AG08396 (cell line): ENCODE results near the gene PDZD2.
"Not testable (repeated sequence)": the region's sequence is repeated elsewhere in the genome, so short reads cannot be mapped to it uniquely, and the experiment has no call there.

Source experiments
- DNase-seq: peaks from one replicate; pipeline ENCODE4 v3.0.0; 2012; ENCODE audit warnings: low spot score, mixed read lengths

PDZD2 gene

DNA sequence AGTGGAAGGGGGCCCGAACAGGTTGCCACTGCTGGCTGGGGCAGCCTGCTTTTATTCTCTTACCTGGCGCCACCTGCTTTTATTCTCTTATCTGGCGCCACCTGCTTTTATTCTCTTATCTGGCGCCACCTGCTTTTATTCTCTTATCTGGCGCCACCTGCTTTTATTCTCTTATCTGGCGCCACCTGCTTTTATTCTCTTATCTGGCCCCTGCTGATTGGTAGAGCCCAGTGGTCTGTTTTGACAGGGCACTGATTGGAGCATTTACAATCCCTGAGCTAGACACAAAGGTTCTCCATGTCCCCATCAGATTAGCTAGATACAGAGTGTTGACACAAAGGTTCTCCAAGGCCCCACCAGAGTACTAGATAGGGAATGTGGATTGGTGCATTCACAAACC lies 52.5 kb downstream of the PDZD2 start:
- not testable (repeated sequence) for DNase-seq

DNA sequence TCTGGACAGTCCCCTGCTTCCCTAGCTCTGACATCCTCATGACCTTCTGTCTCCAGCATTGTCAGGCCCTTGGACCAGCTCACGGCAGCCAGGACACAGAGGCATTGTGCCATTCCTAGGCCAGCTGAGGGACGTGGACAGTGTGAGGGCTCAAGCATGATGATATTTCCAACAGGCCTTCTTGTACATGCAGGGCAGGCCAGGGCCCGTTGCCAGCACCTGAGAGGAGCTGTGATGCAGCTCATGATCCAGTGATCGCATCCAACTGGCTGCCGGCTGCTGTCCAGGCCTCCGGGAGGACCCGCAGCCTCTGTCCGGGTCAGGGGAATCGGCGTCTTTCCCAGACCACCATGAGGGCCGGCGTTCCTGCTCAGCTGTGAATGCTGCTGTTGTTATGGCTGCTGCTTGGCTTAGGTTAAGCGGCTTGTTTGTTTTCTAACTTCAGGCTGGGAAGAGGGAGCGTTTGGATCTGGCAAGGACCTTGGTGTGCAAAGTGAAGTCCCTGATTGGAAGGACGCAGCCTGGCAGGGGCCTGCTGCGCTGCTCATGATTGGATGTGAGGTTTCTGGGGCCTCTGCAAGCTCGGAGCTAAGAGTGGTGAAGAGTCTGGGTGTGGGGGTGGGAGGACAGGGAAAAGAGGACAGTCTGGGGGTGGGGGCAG lies 53.8 kb downstream of the PDZD2 start:
- DNase-seq, result no peak

DNA sequence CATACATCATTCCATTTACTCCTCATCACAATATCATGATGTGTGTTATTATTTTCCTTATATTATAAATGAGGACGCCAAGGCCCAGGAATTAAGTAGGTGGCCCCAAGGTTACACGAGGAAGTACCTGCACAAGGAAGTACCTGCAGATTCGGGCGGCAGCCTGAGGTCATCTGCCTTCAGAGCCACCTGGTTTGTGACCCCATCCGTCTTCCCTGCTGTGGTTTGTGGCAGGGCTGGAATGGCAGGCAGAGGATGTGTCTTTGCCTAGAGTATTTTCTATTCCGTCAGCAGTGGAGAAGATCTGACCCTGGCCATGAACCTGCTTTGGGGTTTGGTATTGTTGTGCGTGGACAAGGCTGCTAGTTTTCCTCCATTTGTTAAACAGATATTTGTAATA lies 59.7 kb downstream of the PDZD2 start:
- DNase-seq, result no peak

DNA sequence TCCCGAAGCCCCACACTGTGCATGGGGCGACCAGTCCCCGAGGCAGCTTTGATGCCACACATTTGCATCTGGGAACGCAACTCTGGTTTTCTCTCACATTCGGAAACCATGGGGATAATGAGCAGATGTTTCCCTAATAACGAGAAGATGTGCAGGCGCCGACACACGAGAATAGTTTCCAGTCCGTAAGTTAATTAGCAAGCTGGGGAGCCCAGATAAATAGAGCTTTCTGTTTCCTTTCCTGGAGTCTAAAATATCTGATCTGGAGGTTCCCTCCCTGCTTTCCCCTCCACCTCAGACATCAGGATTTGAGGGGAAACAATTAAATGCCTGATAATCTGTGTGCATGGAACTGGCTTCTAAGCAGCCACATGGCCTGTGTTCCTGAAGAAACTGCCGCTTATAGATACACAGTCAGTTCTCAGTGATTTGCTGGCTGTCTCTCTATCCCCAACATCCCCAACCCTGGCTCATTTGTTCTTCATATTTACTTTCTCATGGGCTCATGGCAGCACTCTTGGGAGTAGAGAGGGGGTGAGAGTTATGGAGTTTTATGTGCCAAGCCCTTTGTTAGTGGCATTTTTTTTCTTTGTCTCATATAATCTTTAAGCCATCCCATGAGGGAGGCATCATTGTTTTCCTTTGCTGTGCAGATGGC lies 62.8 kb downstream of the PDZD2 start:
- DNase-seq, result no peak

DNA sequence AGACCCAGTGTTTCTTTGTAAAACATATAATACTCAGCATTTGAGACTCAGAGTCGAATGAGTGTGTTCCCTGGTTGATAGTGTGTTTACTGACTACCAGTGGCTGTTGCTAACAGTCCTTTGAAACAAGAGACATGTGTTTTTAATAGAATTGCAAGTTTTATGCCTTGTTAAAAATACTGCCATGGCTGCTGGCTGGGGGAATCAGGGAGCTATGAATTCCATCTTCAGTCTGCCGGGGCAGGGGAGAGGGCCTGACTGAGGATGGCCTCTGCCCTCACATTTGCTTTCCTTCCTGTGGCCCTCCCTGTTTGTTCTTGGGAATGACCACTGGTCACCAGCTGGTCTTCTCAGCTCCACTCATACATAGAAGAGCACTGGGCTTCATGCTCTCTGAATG lies 63.8 kb downstream of the PDZD2 start:
- DNase-seq, result no peak

DNA sequence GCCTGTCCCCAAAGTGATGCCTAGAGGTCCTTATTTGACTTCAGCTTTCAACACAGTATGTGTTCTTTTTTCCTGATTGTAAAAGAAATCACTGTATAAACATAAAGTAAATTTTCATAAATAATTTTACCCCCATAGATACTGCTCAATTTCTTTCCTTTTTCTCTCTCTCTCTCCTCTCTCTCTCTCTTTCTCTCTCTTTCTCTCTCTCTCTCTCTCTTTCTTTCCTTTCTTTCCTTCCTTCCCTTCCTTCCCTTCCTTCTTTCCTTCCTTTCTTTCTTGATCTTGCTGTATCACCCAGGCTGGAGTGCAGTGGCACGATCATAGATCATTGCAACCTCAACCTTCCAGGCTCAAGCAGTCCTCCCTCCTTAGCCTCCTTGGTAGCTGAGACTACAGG lies 64.8 kb downstream of the PDZD2 start:
- no peak for DNase-seq

DNA sequence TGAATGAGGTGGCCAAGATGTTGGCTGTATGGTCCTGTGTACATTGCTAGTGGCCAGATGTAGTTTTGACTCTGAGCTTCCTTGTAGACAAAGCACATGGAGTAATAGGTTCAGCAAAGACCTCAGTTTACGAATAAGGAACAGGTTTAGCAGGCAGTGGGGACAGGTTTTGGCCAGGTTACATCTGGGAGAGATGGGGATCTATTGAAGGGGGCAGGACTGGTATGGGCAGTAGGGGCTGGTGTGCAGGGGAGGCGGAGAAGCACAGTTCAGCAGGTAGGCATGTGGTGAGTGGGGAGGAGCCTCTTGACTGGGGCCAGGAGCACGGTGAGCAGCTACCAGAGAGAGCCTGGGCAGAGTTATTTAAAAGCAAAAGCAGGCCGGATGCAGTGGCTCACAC lies 67.3 kb downstream of the PDZD2 start:
- no peak for DNase-seq

DNA sequence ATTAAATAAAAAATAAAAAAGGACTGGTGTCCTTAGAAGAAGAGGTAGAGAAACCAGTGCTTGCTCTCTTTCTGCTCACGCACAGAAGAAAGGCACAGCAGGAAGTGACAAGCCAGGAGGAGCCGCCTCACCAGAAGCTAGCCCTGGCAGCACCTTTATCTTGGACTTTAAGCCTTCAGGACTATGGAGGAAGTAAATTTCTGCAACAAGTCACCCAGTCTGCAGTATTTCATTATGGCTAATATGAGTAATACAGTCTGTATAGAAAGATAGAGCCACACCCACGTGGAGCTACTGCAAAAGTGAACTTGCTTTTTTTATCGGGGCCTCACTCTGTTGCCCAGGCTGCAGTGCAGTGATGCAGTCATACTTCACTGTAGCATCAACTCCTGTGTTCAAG lies 68.4 kb downstream of the PDZD2 start:
- no peak for DNase-seq

DNA sequence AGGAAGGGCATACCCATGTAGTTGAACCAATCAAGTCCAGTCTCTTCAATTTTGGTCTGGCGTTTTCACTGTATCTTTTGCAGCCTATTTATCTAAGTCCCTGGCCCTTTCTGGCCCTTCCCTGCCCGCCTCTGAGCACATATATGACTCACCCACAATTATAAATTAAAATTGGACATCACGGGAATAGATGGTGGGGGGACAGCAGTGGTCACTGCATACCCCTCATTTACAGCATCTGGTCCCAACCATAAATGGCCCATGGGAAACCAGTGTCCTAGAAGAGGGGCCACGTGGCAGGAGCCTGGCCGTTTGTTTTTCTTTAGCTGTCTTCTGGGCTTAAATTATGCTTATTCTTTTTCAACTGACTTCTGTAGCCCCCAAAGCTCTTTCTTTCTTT lies 69.2 kb downstream of the PDZD2 start:
- DNase-seq, result no peak

DNA sequence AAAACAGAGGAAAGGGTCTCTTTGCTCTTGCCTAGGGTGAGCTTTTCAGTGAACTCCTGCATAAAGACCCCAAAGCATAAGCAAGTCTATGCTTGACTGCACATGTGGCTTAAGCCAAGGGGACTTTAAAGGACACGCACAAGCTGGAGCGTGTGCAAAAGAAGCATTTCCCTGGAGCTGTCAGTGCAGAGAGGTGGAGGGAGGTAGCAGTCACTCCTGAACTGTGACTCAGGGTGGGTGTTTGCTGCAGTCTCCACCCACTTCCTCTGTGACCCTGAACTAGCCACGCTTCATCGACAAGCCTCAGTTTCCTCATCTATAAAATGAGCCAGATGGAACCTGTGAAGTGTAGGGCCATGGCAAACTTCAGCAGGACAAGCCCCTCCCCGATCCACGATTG lies 72.4 kb downstream of the PDZD2 start:
- no peak for DNase-seq

DNA sequence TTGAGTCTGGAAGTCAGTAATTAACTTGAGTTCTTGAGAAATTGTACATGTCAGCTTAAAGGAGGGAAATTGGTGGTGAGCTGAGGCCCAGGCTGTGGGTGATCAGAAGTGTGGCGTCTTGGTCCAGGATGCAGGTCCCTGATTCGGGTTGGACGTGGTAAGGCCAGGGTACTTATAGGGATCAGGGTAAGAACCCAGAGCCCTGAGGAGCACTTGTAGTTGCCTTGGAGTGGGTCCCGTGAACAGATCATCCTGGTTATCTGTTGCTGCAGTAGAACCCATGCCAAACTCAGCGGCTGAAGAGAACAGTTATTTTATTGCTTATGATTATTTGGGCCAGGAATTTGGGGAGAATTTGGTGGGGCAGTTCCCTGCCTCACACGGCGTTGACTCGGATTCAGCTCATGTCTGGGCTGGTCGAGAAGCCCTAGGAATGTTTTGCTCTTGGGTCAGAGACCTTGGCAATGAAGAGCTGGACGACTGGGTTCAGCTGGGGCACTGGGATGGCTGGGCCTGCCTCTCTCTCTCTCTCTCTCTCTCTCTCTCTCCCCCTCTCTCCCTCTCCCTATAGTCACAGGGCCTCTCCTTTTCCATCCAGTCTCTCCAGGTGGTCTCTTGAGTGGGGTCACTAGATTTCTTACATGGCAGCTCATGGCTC lies 73.1 kb downstream of the PDZD2 start:
- no peak for DNase-seq

DNA sequence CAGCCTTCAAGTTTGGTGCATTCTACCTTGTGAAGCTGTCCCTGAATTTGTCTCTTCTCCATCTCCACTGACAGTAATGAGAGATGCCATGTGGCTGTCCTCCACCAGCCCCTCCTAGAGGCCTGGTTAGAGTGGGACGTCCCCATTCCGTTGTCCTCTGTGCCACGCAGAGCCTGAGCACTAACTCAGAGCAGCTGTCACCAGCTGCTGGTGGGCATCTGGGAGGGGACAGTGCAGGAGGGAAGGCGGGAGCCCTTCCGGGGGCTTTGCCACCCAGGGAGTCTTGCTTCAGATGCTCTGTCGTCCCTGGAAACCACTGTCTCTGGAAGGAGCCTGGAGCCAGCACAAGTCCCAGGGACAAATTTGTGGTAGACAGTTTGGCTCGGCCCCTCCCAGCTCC lies 78.6 kb downstream of the PDZD2 start:
- no peak for DNase-seq

DNA sequence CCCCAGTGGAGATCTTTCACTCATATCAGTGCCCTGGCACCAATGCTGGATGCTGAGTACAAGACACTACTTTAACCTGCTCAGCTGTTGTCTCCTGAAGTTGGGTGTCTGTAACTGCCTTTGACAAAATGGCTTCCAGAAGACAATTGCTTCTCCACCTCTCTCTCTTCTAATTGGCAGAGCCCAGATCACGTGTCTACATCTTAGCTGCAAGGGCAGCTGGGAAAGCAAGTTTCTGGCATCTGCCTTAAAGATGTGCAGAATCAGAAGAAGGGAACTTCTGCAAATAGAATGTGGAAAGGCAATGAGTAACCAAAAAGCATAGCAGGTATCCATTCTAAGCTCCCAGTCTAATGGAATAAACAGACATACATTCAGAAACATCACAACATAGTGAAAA lies 81.1 kb downstream of the PDZD2 start:
- DNase-seq, result no peak

DNA sequence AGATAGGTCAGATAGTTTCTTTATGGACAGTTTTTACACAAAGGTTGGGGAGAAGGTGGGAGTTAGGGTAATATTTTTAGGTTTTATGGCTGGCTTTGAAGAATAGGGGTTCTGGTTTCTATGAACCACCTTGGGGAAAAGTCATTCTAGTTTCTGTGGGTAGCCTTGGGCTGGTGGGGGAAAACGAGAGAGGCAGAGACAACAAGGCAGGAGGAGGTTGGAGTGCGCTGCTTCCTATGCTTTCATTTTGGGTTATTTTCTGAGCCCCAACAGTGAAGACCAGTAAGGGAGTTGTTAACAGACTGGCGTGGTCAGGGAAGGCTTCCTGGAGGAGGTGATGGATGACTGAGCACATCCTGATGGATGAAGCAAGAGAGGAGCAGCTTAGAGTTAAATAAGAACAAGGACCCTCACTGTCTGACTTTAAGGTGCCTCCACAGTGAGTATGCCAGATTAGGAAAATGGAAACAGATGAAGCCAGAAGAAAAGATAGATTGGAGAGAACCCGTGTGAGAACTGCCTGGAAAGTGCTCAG lies 81.9 kb downstream of the PDZD2 start:
- no peak for DNase-seq

DNA sequence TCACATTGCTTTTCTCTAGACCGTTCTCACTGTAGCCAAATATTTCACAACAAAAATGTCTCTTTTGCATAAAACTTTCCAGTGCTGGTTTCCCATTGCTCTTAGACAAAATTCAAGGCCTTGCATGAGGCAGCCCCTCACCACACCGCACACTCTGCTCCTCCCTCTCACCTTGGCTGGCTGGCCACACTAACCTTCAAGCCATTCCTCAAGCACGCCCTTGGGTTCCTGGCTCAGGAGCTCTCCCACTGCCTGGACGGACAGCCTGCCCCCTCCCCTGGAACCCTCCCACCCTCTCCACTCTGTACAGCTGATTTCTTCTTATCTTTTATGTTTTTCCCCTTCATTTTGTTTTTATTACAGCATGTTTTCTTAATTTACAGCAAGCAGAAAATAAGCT lies 83.2 kb downstream of the PDZD2 start:
- DNase-seq, result no peak

DNA sequence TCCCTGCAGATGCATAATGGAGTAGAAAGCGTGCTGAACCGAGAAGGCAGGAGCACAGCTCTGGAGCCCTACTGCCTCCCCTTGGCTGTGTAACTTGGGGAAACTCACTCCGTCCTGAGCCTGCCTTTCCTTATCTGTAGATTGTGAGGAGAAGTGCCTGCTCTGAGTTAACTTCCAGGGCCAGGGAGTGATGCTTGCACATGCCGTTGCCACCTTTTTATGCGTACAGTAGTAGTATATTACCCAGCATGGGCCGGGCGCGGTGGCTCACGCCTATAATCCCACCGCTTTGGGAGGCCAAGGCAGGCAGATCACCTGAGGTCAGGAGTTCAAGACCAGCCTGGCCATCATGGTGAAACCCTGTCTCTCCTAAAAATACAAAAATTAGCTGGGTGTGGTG lies 87.1 kb downstream of the PDZD2 start:
- DNase-seq, result no peak

DNA sequence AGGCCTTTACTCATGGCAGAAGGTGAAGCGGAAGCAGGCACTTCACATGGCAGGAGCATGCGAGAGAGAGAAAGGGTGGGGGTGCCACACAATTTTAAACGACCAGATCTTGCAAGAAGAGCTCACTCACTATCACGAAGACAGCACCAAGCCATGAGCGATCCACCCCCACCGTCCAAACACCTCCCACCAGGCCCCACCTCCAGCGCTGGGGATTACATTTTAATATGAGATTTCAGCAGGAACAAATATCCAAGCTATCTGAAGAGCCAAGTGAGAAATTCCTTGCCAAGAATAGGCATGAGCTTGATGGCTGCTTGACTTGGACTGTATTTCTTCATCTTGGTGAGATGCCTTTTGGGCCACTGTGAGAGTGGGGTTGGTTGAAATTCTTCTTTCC lies 88.0 kb downstream of the PDZD2 start:
- DNase-seq, result no peak

DNA sequence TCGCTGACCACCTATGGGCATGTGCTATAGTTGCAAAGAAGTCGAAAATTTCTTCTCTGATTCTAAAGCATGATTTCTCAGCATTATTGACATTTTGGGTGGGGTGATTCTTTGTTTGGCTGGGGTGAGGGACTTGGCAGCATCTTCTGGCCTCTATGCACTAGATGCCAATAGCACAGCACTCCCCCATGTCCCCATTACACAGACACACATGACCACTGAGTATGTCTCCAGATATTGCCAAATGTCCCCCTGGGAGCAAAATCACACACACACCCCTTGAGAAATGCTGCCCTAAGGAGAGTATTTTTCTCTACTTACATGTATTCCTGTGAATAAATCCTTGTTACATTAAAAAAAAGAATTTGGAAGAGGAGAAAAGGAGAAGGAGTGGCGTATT lies 89.1 kb downstream of the PDZD2 start:
- no peak for DNase-seq

DNA sequence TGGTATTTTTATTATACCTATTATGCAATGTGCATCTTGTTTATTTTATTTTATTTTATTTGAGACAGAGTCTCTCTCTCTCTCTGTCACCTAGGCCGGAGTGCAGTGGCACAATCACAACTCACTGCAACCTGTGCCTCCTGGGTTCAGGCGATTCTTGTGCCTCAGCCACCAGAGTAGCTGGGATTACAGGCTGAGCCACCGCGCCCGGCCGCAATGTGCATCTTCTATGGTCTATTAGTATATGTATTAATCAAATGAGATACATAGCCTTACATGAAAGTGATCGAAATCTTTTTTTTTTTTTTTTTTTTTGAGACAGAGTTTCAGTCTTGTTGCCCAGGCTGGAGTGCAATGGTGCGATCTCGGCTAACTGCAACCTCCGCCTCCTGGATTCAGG lies 89.9 kb downstream of the PDZD2 start:
- DNase-seq, result not testable (repeated sequence)

DNA sequence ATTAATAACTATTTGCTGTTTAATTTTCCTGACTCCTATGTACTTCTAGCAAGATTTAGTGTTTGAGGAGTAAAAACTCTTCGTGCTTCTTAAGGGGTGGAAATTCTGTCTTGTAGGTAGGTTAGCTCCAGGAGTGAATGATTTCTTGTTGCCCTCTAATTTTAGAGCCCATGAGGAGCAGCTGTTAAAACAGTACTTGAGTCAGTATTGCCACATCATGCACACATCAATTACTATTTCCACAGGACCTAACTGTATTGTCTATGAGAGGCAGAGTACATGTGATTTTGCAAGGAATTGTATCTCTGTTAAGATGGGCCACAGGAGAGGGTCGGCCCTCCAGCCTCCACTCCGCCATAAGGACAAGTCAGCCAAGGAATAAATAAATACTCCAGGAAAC lies 91.2 kb downstream of the PDZD2 start:
- no peak for DNase-seq

DNA sequence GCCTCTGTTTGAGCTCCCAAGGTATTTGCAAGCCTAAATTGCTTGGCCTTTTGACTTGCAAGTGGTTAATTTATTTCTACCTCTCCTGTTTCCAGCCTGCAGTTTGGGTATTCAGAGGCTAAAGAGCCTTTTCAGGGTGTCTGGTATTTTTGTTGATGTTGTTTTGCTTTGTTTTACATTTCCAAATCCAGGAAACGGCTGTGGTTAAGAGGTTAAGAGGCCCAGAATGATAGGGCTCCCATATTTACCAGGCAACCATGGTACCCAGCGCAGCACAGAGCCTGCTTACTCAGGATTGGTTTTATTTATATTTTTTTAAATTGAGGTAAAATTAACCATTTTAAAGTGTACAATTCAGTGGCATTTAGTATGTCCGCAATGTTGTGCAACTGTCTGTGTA lies 92.1 kb downstream of the PDZD2 start:
- no peak for DNase-seq

DNA sequence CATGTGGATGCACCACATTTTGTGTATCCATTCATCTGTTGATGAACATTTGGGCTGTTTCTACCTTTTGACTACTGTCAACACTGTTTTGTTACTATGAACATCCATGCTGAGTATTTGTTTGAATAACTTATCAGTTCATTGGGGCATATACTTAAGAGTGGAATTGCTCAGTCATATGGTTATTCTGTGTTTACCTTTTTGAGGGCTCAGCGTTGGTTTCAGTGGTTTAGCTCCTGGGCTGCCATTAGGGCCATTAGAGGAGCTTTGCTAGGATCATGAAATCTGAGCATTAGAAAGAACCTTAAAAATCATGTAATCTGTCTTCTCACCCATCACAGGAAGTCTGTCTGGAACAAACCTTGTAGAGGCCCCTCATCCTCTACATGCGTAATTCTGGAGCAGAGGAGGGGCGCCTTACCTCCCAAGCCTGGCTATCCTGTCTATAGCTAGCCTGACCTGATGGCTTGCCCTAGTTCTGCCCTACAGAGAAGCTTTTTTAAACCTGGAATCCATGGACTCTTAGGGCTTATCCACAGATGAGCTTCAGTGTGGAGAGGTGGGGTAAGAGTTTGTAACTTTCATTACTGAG lies 92.9 kb downstream of the PDZD2 start:
- DNase-seq, result no peak

DNA sequence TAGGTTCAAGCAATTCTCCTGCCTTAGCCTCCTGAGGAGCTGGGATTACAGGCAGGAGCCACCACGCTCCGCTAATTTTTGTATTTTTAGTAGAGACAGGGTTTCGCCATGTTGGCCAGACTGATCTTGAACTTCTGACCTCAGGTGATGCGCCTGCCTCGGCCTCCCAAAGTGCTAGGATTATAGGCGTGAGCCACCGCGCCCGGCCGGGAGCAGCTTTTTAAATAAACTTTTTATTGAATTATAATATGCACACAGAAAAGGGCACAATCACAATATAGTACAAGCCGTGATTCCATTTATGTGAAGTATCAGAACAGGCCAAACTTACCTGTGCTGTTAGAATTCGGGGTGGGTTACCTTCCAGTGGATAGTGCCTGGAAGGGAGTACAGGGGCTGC lies 93.9 kb downstream of the PDZD2 start:
- DNase-seq, result not testable (repeated sequence)
